Muscle of arm (tissue), 12 donors: ENCODE data around the gene SFXN5. TPM values are rescaled to one million over a fixed set of nuclear protein-coding genes. Genes with fewer than 3 reads are reported as not detected.
"Not testable (repeated sequence)": the region's sequence is repeated elsewhere in the genome, so short reads cannot be mapped to it uniquely, and the experiment has no call there.

Experiments used
- DNase-seq: peaks from one replicate; pipeline ENCODE4 v3.0.0-alpha.2; 2013
- polyA plus RNA-seq, 12 donors: library from polyadenylated mRNA; unstranded; fragments of 120-200 nt; gene quantifications; one replicate each; pipeline ENCODE4 v1.2.1, GENCODE V29; 2013; ENCODE audit not compliant: insufficient read length in 12 of 12

Gene SFXN5
- polyA plus RNA-seq, 12 donors: 4.9 to 10.6 (median 6.7) TPM; not detected in 1

DNA sequence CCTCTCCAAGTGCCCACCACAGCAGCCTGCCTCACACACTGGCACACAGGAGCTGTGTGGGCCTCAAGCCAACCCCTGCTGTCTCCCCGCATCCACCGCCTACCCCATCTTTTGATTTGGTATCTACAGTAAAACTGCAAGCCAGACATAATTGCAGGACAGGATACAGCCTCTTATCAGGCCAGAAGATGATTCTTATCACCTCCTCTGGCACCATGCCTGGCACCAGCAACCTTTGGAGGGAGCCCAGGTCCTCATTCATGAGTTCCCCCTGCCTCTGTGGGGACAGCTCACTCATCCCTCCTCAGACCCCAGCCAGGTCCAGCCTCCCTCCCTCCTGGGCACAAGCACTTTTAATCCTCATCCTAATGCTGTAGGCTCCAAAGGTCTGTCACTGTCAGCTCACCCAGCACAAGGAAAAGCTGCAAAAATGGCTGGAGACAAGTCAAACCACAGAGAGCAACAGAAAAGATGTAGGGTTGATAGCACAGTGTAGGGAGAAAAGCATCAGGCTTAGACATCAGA lies 31.6 kb upstream of the SFXN5 start:
- no peak for DNase-seq

- DNase-seq: no peak
Measured at GRCh38 chr2:73101626-73102256, 30.2 kb upstream of the SFXN5 start.

GRCh38 chr2:73100956-73101355 lies 29.4 kb upstream of the SFXN5 start:
- DNase-seq: no peak

DNA sequence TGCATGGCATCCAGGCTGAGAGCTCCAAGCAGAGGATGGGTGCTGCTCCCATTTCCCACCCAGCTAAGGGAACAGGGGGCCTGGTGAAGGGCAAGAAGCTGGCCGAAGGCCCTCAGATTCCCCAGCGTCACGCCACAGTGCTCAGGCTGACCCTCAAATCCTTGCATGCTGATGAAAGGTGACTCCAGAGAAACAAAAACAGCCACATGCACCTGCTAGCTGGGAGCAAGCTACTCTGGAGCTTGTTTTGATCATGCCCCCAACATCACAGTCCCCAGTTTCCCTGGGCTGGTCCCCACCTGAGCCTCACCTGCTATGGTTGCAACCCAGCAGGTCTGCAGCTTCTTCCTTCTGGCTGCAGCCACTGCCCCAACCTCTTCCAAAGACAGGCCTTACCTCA lies 28.0 kb upstream of the SFXN5 start:
- no peak for DNase-seq

- no peak for DNase-seq
Measured at GRCh38 chr2:73095910-73096309, 24.4 kb upstream of the SFXN5 start.

GRCh38 chr2:73093601-73094218 lies 22.2 kb upstream of the SFXN5 start:
- not testable (repeated sequence) for DNase-seq

- DNase-seq: no peak
Measured at GRCh38 chr2:73092146-73092783, 20.8 kb upstream of the SFXN5 start.

DNA sequence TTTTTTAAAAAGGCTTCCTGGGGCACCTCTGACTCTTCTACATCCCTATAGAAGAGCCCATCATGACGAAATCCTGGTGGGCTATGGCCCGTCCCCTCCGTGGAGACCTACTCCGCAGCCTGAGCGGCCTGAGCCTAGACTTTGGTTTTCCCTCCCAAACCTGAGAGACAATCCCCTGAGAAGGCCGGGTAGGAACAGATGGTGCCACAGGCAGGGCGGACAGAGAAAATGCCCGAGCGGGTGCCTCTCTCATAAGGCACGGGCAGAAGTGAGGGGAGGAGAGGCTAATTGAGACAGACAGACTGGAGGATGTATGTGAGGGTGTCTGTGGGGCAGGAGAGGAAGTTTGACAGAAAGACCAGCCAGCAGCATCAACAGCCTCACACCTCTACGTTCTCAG lies 20.2 kb upstream of the SFXN5 start:
- DNase-seq: no peak

DNA sequence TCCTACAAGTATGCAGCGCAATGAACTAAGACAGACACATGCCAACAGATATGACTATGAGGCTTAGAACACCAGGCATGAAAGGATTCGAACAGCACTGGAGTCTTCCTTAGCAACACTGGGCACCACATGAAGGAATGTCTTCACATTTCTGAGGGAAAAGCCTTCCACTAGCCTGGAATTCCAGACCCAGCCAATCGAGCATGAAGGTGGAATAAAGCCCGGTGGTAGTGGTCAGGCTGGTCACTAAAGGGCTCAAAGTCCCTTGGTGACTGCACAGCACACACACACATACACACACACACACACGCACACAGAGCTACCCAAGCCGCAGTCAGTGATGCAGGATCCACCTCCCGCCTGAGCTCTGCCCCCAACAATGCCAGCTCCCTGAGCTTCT lies 19.7 kb upstream of the SFXN5 start:
- no peak for DNase-seq

DNA sequence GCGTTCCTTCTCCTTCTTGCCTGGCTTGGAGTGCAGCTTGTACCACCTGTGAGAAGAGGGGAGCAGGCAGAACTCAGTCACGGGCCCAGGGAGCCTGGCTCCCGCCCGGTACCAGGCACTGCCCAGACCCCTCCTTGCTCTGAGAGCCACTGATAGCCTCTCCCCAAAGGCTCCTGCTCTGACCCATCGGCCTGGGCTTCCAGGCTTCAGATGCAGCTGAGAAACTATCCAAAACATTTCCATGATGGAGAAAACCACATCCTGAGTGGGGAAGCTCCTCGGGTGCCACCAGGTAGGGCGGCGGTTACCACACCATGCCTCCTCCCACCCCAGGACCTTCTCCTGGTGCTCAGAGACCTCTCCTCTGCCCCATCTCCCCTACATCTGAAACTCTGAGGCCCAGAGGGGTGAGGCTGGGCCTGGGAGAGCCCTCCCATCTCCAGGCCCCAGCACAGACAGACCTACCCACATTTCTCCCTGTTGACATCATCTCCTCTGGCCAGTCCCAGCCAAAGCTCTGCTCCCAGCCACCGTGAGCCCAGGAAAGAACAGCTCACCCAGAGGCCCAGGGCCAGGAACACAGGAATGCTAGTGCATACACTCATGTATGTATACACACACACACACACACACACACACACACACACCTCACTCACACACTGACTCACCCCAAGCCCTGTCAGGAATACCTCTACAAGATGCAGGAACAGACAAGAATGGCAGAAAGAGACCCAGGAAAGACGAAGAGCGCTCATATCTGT lies 17.9 kb upstream of the SFXN5 start:
- peak; percentile 71 for DNase-seq

GRCh38 chr2:73088703-73089102 lies 17.2 kb upstream of the SFXN5 start:
- DNase-seq: no peak

DNA sequence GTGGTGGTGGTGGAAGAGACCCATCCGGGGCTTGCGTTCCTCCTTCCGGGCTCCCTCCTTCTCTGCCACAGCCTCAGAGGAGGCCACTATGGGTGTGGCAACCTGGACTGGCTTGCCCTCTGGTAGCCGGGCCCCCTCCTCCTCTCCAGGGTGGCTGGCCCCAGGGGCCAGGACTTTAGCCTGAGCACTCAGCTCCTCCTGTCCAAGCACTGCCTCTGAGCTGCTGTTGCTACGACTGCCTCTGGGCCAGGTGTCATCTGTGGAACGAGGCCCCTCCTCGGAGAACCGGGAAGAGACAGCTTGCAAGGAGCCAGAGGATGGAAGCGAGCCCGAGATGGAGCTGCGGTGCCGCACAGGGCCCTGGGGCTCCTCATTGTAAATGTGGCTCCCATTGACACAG lies 16.7 kb upstream of the SFXN5 start:
- DNase-seq: no peak

- DNase-seq: no peak
Measured at GRCh38 chr2:73087311-73087710, 15.8 kb upstream of the SFXN5 start.

DNA sequence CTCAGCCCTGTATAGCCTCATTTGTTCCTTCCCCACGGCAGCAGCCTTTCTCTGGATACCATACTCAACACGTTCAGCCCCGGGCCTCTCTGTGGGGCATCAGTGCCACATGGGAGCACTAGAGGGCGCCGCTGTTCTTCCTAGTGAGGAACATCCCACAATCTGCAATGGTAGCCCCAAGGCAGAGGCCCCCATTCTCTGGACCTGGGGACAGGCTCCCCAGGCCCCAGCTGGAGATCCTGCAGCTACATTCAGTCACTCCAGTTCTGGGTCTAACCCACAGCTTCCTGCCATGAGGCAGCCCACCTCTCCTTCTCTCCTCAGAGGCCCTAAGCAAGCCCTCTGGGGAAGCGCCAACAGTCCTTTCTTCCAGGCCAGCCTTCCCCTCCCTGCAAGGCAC lies 14.2 kb upstream of the SFXN5 start:
- peak; percentile 73 for DNase-seq

GRCh38 chr2:73084971-73085370 lies 13.5 kb upstream of the SFXN5 start:
- no peak for DNase-seq

DNA sequence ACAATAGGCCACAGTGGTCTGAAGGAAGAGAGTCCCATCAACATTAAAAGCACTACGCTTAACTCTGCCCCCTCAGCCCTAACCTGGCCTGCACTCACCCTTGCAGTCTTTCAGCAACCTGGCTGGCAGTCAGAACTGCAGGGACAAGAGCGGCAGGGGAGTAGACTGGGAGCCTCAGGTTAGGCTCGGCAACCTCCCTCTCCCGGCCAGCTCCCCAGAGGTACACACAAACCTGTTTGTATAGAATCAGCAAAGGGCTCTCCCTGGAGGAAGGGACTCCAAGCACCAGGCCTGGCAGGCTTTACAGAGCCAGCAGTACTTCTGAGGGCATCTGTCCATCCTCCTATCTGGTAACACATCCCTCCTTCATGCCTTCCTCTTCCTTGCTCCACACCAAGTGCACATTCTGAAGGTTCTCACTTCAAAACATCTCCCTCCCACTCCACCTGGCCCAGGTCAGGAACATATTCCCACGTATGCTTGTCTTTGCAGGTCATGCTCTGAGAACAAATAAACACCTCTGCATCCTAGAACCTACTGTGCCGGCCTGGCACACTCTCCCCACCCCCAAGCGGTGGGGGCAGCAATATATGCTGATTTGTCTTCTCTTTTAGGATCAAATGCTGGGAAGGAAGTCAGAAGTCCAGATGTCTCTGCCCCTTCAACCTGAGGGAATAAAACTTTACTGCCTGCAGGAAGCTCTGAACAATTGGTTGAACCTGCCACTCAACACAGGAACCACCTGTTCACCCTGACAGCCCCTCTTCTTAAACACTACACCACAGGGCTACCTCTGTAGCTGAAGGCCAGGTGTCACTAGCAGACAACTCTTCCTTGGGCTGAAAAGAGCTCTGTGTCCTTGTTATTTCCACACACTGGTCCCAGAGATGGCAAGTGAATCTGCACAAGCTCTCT lies 12.6 kb upstream of the SFXN5 start:
- no peak for DNase-seq

DNA sequence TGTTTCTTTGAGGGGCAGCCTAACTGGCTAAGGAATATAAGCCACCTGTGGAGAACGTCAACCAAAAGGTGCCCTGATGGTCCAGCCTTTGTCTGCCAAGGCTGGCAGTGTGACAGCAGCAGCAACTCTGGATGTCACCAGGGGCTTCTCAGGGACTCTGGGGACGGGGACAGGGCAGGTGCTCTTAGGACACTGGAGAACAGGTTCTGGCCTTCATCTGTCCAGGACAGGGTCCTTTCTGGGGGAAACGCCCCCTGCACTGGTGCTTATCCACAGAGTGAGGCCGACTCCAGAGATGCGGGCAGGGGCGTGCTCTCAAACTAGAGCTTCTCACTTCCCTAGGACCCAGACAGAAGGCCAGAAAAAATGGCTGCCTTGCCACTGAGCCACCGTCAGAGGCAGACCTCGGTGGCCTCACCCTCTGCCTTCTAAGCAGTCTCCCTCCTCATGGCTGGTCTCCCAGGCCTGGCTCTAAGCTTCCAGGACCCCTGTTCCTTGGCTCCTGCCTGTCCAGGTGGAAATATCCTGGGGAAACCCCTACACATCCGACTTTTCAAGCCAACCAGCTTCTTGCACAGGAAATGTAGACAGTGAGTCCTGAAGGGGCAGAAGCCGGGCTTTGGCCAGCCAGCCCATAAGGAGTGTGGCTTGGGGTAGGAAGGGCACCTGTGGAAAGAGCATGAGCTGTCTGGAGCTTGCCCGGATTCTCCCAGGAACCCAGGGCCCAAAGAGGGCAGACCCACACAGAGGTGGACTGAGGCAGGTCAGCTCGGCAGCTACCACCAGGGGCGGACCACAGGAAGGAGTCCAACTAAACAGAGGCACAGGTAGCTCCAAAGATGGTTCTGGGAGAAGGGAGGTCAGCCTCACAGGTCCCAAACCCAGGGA lies 11.3 kb upstream of the SFXN5 start:
- no peak for DNase-seq

DNA sequence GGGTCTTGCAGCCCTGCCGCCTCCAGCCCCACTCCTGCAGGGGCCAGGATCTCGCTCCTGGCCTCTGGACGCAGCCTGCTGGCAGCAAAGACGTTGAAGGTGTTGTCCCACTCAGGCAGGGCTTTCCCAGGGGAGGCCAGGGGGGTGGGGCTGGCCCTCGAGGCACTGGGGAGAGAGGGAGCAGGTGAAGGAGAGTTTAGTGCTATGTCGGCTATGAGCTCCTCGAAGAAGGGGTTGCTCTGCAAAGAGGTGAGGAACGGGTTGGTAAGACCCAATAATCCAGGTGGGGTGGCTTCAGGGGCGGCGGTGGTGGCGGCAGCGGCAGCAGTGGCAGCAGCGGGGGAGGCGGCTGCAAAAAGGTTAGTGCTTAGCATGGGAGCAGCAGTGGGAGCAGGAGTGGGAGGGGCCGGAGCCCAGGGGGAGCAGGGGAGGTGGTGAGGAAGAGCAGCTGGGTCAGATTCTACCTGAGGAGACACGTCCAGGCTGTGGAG lies 9.7 kb upstream of the SFXN5 start:
- no peak for DNase-seq

- no peak for DNase-seq
Measured at GRCh38 chr2:73080321-73081131, 9.0 kb upstream of the SFXN5 start.
